Measurements from ENCODE around the gene SAP30BP.
"Not testable (repeated sequence)": the region's sequence is repeated elsewhere in the genome, so short reads cannot be mapped to it uniquely, and the experiment has no call there.

SAP30BP gene

GRCh38 chr17:75633486-75634375 is 33.4 kb upstream of the SAP30BP start:
- DNase-seq (ENCODE audit: low read depth), result peak; percentile 91

- no peak for DNase-seq (ENCODE audit: low read depth)
These were observed 32.8 kb upstream of the SAP30BP start for GRCh38 chr17:75634376-75634740.

- no peak for DNase-seq (ENCODE audit: low read depth)
These were observed 32.2 kb upstream of the SAP30BP start for GRCh38 chr17:75634754-75635609.

- DNase-seq (ENCODE audit: low read depth), result no peak
These were observed 31.4 kb upstream of the SAP30BP start for GRCh38 chr17:75635610-75636202.

GRCh38 chr17:75636381-75637142 is 30.6 kb upstream of the SAP30BP start:
- no peak for DNase-seq (ENCODE audit: low read depth)

- no peak for DNase-seq (ENCODE audit: low read depth)
These were observed 30.0 kb upstream of the SAP30BP start for GRCh38 chr17:75637143-75637538.

- no peak for DNase-seq (ENCODE audit: low read depth)
These were observed 29.6 kb upstream of the SAP30BP start for GRCh38 chr17:75637551-75637950.

- not testable (repeated sequence) for DNase-seq (ENCODE audit: low read depth)
These were observed 29.1 kb upstream of the SAP30BP start for GRCh38 chr17:75638039-75638438.

GRCh38 chr17:75638893-75639292 is 28.2 kb upstream of the SAP30BP start:
- no peak for DNase-seq (ENCODE audit: low read depth)

- no peak for DNase-seq (ENCODE audit: low read depth)
These were observed 27.8 kb upstream of the SAP30BP start for GRCh38 chr17:75639327-75639726.

- DNase-seq (ENCODE audit: low read depth), result no peak
These were observed 27.2 kb upstream of the SAP30BP start for GRCh38 chr17:75639771-75640555.

GRCh38 chr17:75640556-75641119 is 26.5 kb upstream of the SAP30BP start:
- no peak for DNase-seq (ENCODE audit: low read depth)

GRCh38 chr17:75641343-75641742 is 25.8 kb upstream of the SAP30BP start:
- no peak for DNase-seq (ENCODE audit: low read depth)

GRCh38 chr17:75642182-75642783 is 24.9 kb upstream of the SAP30BP start:
- DNase-seq (ENCODE audit: low read depth), result no peak

GRCh38 chr17:75642784-75643642 is 24.1 kb upstream of the SAP30BP start:
- DNase-seq (ENCODE audit: low read depth), result no peak

GRCh38 chr17:75643643-75644017 is 23.5 kb upstream of the SAP30BP start:
- DNase-seq (ENCODE audit: low read depth), result no peak

- peak; percentile 84 for DNase-seq (ENCODE audit: low read depth)
These were observed 21.6 kb upstream of the SAP30BP start for GRCh38 chr17:75645501-75645888.

GRCh38 chr17:75645889-75646637 is 21.1 kb upstream of the SAP30BP start:
- DNase-seq (ENCODE audit: low read depth), result peak; percentile 56

GRCh38 chr17:75646638-75646992 is 20.5 kb upstream of the SAP30BP start:
- DNase-seq (ENCODE audit: low read depth), result no peak
